ENCODE data around the gene NCL.

DNA sequence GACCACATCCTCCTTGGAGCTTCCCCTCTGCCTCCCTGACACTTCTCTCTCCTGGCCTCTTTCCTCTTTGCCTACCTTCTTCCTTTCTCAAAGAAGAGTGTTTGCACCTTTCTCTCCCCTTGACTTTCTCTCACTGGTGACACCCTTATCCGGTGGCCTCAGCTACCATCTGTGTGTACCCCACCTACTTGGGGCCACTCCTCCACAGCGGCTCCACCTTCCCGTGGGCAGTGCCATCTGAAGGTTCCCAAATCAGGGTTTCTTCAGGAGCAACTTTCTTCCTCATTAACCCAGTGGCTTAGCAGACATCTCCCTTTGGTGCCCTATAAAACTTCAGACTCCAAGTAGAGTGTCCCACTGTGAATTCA, 5.3 kb upstream of the NCL start:
- TF ChIP-seq, protein P1, sequence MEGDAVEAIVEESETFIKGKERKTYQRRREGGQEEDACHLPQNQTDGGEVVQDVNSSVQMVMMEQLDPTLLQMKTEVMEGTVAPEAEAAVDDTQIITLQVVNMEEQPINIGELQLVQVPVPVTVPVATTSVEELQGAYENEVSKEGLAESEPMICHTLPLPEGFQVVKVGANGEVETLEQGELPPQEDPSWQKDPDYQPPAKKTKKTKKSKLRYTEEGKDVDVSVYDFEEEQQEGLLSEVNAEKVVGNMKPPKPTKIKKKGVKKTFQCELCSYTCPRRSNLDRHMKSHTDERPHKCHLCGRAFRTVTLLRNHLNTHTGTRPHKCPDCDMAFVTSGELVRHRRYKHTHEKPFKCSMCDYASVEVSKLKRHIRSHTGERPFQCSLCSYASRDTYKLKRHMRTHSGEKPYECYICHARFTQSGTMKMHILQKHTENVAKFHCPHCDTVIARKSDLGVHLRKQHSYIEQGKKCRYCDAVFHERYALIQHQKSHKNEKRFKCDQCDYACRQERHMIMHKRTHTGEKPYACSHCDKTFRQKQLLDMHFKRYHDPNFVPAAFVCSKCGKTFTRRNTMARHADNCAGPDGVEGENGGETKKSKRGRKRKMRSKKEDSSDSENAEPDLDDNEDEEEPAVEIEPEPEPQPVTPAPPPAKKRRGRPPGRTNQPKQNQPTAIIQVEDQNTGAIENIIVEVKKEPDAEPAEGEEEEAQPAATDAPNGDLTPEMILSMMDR (IDR thresholded peaks at IDR 0.05; ENCODE audit: low read depth, low read length, poor library complexity, severe bottlenecking): no peak
- TF ChIP-seq EZH2phosphoT487 (IDR thresholded peaks at IDR 0.05; ENCODE audit: borderline replicate concordance, low read length): no peak

Data from DOHH2 (cell line).